Brain microvascular endothelial cell (primary cell): ENCODE measurements around the gene NLRC5.

ENCODE experiments used
- DNase-seq: peaks from one replicate; pipeline ENCODE4 v3.0.0-alpha.2; 2020
- H3K27ac ChIP-seq: fragments of 250-450 bp; sonication (Bioruptor Pico); 2 replicates; pipeline ENCODE4 v1.5.1; 2020; ENCODE audit warnings: mild to moderate bottlenecking, moderate library complexity
- H3K27me3 ChIP-seq: fragments of 250-450 bp; sonication (Bioruptor Pico); replicated peaks from 2 replicates; pipeline ENCODE4 v1.5.1; 2020; ENCODE audit warnings: mild to moderate bottlenecking
- H3K36me3 ChIP-seq: fragments of 250-450 bp; sonication (Bioruptor Pico); replicated peaks from 2 replicates; pipeline ENCODE4 v1.5.1; 2020; ENCODE audit warnings: mild to moderate bottlenecking
- H3K4me3 ChIP-seq: 2 replicates; pipeline ENCODE4 v1.5.1; 2011; ENCODE audit warnings: low read depth, mild to moderate bottlenecking, control low read depth, low read length, moderate library complexity
- CTCF ChIP-seq: IDR thresholded peaks from 2 replicates; pipeline ENCODE4 v1.5.1; 2011; ENCODE audit warnings: low read depth, mild to moderate bottlenecking, moderate library complexity, low read length, control low read depth, inconsistent platforms; ENCODE audit errors: missing control alignments
- in situ Hi-C: cut with HindIII; loops from 2 replicates; pipeline ENCODE4 v1.10.0; 2017; ENCODE audit warnings: low sequenced_read_pairs, low pct_ligation_motif_present

The NLRC5 gene

GRCh38 chr16:57053206-57053605 is 63.8 kb downstream of the NLRC5 start:
- no peak overlapping the region for H3K27ac ChIP-seq
- DNase-seq: no peak
- TF ChIP-seq CTCF: no peak
- peaks cover 2% of the 10 kb centered on the region for H3K36me3 ChIP-seq
- H3K4me3 ChIP-seq: no peak overlapping the region
- in situ Hi-C loops: no loop called here
- H3K27me3 ChIP-seq: no peaks in the 10 kb centered on the region

- peaks cover 4% of the 10 kb centered on the region for H3K36me3 ChIP-seq
Observed at GRCh38 chr16:57054338-57054737, 65.0 kb downstream of the NLRC5 start.

GRCh38 chr16:57054771-57055170 is 65.4 kb downstream of the NLRC5 start:
- Histone ChIP-seq H3K27me3 (no peaks in the 10 kb centered on the region), H3K4me3 (no peak overlapping the region), H3K36me3 (peaks cover 4% of the 10 kb centered on the region), H3K27ac (no peak overlapping the region)
- in situ Hi-C loops: no loop called here
- no peak for DNase-seq
- TF ChIP-seq CTCF: no peak

More at GRCh38 chr16:57054338-57054737, 65.0 kb downstream of the NLRC5 start:
- Histone ChIP-seq H3K27ac (no peak overlapping the region), H3K27me3 (no peaks in the 10 kb centered on the region), H3K4me3 (no peak overlapping the region)
- in situ Hi-C loops: no loop called here
- no peak for DNase-seq
- TF ChIP-seq CTCF: no peak

- H3K27me3 ChIP-seq: no peaks in the 10 kb centered on the region
- no peak for TF ChIP-seq CTCF
- in situ Hi-C loops: no loop called here
- H3K4me3 ChIP-seq: no peak overlapping the region
- DNase-seq: no peak
- no peak overlapping the region for H3K27ac ChIP-seq
- peaks cover 4% of the 10 kb centered on the region for H3K36me3 ChIP-seq
Observed at GRCh38 chr16:57055671-57056070, 66.3 kb downstream of the NLRC5 start.

- Histone ChIP-seq H3K27ac (no peak overlapping the region), H3K4me3 (no peak overlapping the region), H3K36me3 (peaks cover 4% of the 10 kb centered on the region), H3K27me3 (no peaks in the 10 kb centered on the region)
- DNase-seq: no peak
- in situ Hi-C loops: no loop called here
- no peak for TF ChIP-seq CTCF
Observed at GRCh38 chr16:57058291-57058861, 69.0 kb downstream of the NLRC5 start.
